Measurements from ENCODE around the gene RABGGTA.

The RABGGTA gene

GRCh38 chr14:24300326-24300980, 29.1 kb upstream of the RABGGTA start:
- no peak for DNase-seq (ENCODE audit: low read depth in 2 of 2)

GRCh38 chr14:24299255-24300191, 28.1 kb upstream of the RABGGTA start, which contains the start of the genes DHRS1 and NOP9:
DHRS1 (minus strand) TSS chr14:24299780; CDS start chr14:24299106, 674 bp downstream.
NOP9 (plus strand) TSS chr14:24299850; CDS start chr14:24299955, 105 bp downstream.
- peak; percentile 90 to 91 for DNase-seq (ENCODE audit: low read depth in 2 of 2)

- no peak for DNase-seq (ENCODE audit: low read depth in 2 of 2)
Measured at GRCh38 chr14:24298892-24299254, 27.5 kb upstream of the RABGGTA start.

GRCh38 chr14:24297190-24297964, 26.0 kb upstream of the RABGGTA start:
- no peak for DNase-seq (ENCODE audit: low read depth in 2 of 2)

GRCh38 chr14:24296341-24297157, 25.2 kb upstream of the RABGGTA start:
- DNase-seq (ENCODE audit: low read depth in 2 of 2) = peak in 1 of 2 donors; percentile 38

- DNase-seq (ENCODE audit: low read depth in 2 of 2) = no peak
Measured at GRCh38 chr14:24293525-24293924, 22.1 kb upstream of the RABGGTA start.

- DNase-seq (ENCODE audit: low read depth in 2 of 2) = no peak
Measured at GRCh38 chr14:24292118-24292807, 20.9 kb upstream of the RABGGTA start.

- no peak for DNase-seq (ENCODE audit: low read depth in 2 of 2)
Measured at GRCh38 chr14:24291446-24292117, 20.2 kb upstream of the RABGGTA start.

GRCh38 chr14:24290746-24291145, 19.3 kb upstream of the RABGGTA start:
- no peak for DNase-seq (ENCODE audit: low read depth in 2 of 2)

- DNase-seq (ENCODE audit: low read depth in 2 of 2) = no peak
Measured at GRCh38 chr14:24289649-24290280, 18.4 kb upstream of the RABGGTA start.

- DNase-seq (ENCODE audit: low read depth in 2 of 2) = no peak
Measured at GRCh38 chr14:24286996-24287395, 15.6 kb upstream of the RABGGTA start.

- DNase-seq (ENCODE audit: low read depth in 2 of 2) = no peak
Measured at GRCh38 chr14:24285351-24285750, 14.0 kb upstream of the RABGGTA start.

- DNase-seq (ENCODE audit: low read depth in 2 of 2) = no peak
Measured at GRCh38 chr14:24284501-24285035, 13.2 kb upstream of the RABGGTA start.

GRCh38 chr14:24283796-24284460, 12.5 kb upstream of the RABGGTA start:
- DNase-seq (ENCODE audit: low read depth in 2 of 2) = no peak

- DNase-seq (ENCODE audit: low read depth in 2 of 2) = no peak
Measured at GRCh38 chr14:24282736-24283135, 11.3 kb upstream of the RABGGTA start.

GRCh38 chr14:24281636-24282035, 10.2 kb upstream of the RABGGTA start:
- DNase-seq (ENCODE audit: low read depth in 2 of 2) = no peak

GRCh38 chr14:24280797-24281460, 9.5 kb upstream of the RABGGTA start:
- no peak for DNase-seq (ENCODE audit: low read depth in 2 of 2)

Data from stimulated activated CD8-positive, alpha-beta memory T cell treated with anti-CD3 and anti-CD28 coated beads, Interleukin-7, amount 100 ng/mL, for 1 hour (primary cell).